Colonic mucosa (tissue), 4 donors: ENCODE data around the gene SERPINB8. TPM values are rescaled to one million over a fixed set of nuclear protein-coding genes. Genes with fewer than 3 reads are reported as not detected.

ENCODE experiments used
- DNase-seq: peaks from one replicate; pipeline ENCODE4 v3.0.0-alpha.2; 2020
- H3K27ac ChIP-seq: fragments of 200-600 bp; one replicate; pipeline ENCODE4 v1.8.0; 2021
- H3K27me3 ChIP-seq: fragments of 200-600 bp; one replicate; pipeline ENCODE4 v1.8.0; 2021
- H3K36me3 ChIP-seq: fragments of 200-600 bp; one replicate; pipeline ENCODE4 v1.8.0; 2021
- H3K4me1 ChIP-seq: fragments of 200-600 bp; one replicate; pipeline ENCODE4 v1.8.0; 2021; ENCODE audit warnings: mild to moderate bottlenecking
- H3K4me3 ChIP-seq: fragments of 200-600 bp; one replicate; pipeline ENCODE4 v1.8.0; 2021
- H3K9ac ChIP-seq, 2 donors: one replicate each; pipeline ENCODE4 v1.7.0; 2013; ENCODE audit warnings: control low read depth in 2 of 2, low read depth in 2 of 2, low read length in 2 of 2
- H3K9me3 ChIP-seq: fragments of 200-600 bp; one replicate; pipeline ENCODE4 v1.8.0; 2021
- CTCF ChIP-seq: fragments of 200-600 bp; IDR thresholded peaks from one replicate; pipeline ENCODE4 v1.8.0; 2022; ENCODE audit warnings: antibody characterized with exemption, mild to moderate bottlenecking
- intact Hi-C: fragments of 100-400 bp; cut with DNase I; formaldehyde crosslinking; loops from one replicate; pipeline ENCODE4 v1.14.1; 2022
- total RNA-seq, 2 donors: library from RNA; stranded (reverse); fragmentation: NEBNext Ultra II Directional in 1 of 2; extraction: Animal tissue kit (Norgen Biotek cat#: 25700) in 1 of 2; gene quantifications; one replicate each; pipeline ENCODE4 v1.2.1, GENCODE V29; 2021
- donor health status: healthy.
- donor health status: DM: no; HTN: no; CAD: no.
- donor health status: DM: no; HTN: no; CAD: no.

The SERPINB8 gene
- total RNA-seq, 2 donors from 2014 or later, result 9.2 to 20.1 TPM

- no peaks in the 10 kb centered on the region for H3K4me1 ChIP-seq
- intact Hi-C loops, result no loop called here
- no peak for DNase-seq
- no peaks in the 10 kb centered on the region for H3K36me3 ChIP-seq
- no peaks in the 10 kb centered on the region for H3K9me3 ChIP-seq
- no peak for TF ChIP-seq CTCF
- H3K4me3 ChIP-seq, result no peak overlapping the region
- H3K9ac ChIP-seq, result no peak overlapping the region
- H3K27me3 ChIP-seq, result no peaks in the 10 kb centered on the region
- H3K27ac ChIP-seq, result no peak overlapping the region
Measured at GRCh38 chr18:64029096-64029495, 59.2 kb downstream of the SERPINB8 start.

GRCh38 chr18:64031411-64031810 is 61.5 kb downstream of the SERPINB8 start:
- H3K4me1 ChIP-seq, result no peaks in the 10 kb centered on the region
- H3K27ac ChIP-seq, result no peak overlapping the region
- H3K4me3 ChIP-seq, result no peak overlapping the region
- no peaks in the 10 kb centered on the region for H3K9me3 ChIP-seq
- H3K27me3 ChIP-seq, result no peaks in the 10 kb centered on the region
- intact Hi-C loops, result no loop called here
- DNase-seq, result no peak
- no peaks in the 10 kb centered on the region for H3K36me3 ChIP-seq
- TF ChIP-seq CTCF, result no peak
- no peak overlapping the region for H3K9ac ChIP-seq

GRCh38 chr18:64032312-64032711 is 62.4 kb downstream of the SERPINB8 start:
- Histone ChIP-seq H3K27me3 (no peaks in the 10 kb centered on the region), H3K4me1 (no peaks in the 10 kb centered on the region), H3K9me3 (no peaks in the 10 kb centered on the region), H3K9ac (no peak overlapping the region), H3K4me3 (no peak overlapping the region), H3K27ac (no peak overlapping the region), H3K36me3 (no peaks in the 10 kb centered on the region)
- DNase-seq, result no peak
- TF ChIP-seq CTCF, result no peak
- intact Hi-C loops, result no loop called here

GRCh38 chr18:64037812-64038414 is 68.0 kb downstream of the SERPINB8 start:
- Histone ChIP-seq H3K27me3 (no peaks in the 10 kb centered on the region), H3K36me3 (no peaks in the 10 kb centered on the region), H3K4me3 (no peak overlapping the region), H3K4me1 (no peaks in the 10 kb centered on the region), H3K27ac (no peak overlapping the region), H3K9ac (no peak overlapping the region), H3K9me3 (no peaks in the 10 kb centered on the region)
- no peak for DNase-seq
- intact Hi-C loops, result no loop called here
- peak; percentile 32 for TF ChIP-seq CTCF

Other genes with a start within 250 kb of the SERPINB8 start
- not detected for gene SERPINB7, start 194.7 kb upstream of the SERPINB8 start, total RNA-seq
- gene SERPINB2, start 82.4 kb upstream of the SERPINB8 start, total RNA-seq, result under 1 TPM in 1 of 2 donors, not detected in 1; 0.29 TPM
- gene SERPINB10, start 62.1 kb upstream of the SERPINB8 start, total RNA-seq, result not detected
- gene HMSD, start 20.8 kb upstream of the SERPINB8 start, total RNA-seq, result 1 to 10 TPM in 1 of 2 donors, under 1 TPM in 1; 0.11 to 2.3 TPM
- gene LINC00305, start 179.0 kb downstream of the SERPINB8 start, total RNA-seq, result not detected